Hematopoietic multipotent progenitor cell (in vitro differentiated cells): Measurements from ENCODE around the gene CHD9NB. TPM values are rescaled to one million over a fixed set of nuclear protein-coding genes. Genes with fewer than 3 reads are reported as not detected.
"Not testable (repeated sequence)": the region's sequence is repeated elsewhere in the genome, so short reads cannot be mapped to it uniquely, and the experiment has no call there.

ENCODE experiments used
- DNase-seq, 3 donors: peaks; one replicate each; pipeline ENCODE4 v3.0.0-alpha.2; 2011 to 2015; ENCODE audit warnings: low read depth in 2 of 3, low spot score in 2 of 3
- total RNA-seq: library from RNA; depleted of rRNA; stranded (reverse); fragments of >200 nt; gene quantifications from one replicate; pipeline ENCODE4 v1.2.3, GENCODE V29; 2012

Gene CHD9NB
- total RNA-seq, 1 donor, result not detected

DNA sequence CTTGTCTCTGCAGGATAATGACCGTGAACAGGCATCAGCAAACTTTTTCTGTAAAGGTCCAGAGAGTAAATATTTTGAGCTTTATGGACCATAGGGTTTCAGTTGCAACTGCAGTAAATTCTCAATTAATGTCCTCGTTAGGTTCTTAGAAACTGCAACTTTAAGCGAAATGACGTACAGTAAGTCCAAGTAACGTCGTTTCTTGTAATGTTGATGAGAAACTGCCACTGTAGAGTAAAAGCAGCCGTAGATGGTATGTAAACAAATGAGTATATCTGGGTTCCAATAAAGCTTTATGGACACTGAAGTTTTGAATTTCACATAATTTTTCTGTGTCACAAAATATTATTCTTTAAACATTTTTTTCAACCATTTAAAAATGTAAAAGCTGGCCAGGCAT, 7.0 kb upstream of the CHD9NB start:
- DNase-seq, result no peak

DNA sequence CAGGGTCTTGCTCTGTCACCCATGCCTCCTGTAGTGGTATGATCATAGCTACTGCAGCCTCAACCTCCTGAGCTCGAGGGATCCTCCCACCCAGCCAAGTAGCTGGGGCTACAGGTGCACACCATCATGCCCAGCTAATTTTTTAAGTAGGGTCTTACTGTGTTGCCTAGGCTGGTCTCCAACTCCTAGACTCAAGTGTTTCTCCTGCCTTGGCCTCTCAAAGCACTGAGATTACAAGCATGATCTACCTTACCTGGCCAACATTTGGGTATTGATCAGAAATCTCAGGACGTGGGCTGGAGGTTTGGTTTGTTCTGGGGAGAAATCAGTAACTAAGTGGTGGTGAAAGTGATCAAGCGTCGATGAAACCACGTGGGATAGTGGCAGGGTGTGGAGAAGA, 6.2 kb upstream of the CHD9NB start:
- no peak for DNase-seq

DNA sequence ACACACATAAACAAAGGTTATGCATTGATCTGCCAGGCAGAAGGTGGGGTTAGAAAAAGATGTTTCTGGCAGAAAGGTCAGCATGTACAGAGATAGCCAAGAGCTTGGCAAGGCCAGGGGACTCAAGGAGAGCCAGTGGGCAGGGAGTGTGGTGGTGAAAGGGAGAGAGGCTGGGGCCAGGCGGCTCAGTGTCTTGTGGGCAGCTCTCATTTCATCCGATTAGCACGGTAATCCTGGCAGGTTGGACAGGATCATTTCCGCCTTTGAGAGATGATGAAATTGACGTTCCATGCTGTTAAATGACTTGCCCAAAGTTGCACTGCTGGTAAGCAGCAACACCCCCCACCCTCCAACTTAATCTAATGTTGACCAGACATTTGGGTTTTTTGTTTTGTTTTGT, 5.7 kb upstream of the CHD9NB start:
- no peak for DNase-seq

DNA sequence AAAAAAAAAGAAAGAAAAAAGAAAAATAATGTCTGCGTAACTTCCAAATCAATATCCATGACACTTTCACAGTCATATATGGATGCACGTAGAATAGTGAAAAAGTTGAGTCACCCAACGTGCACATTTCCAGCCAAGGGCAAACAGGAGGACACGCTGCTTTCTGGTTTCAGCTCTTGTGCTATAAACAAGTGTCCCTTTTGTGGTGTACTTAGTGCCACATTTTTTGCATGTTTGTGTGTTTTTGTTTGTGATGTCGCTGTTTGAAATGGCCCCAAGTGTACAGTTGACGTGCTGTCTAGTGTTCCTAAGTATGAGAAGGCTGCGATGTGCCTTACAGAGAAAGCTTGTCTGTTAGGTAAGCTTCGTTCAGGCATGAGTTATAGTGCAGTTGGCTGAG, 5.0 kb upstream of the CHD9NB start:
- DNase-seq, result no peak

GRCh38 chr16:53056392-53056881, 3.7 kb upstream of the CHD9NB start:
- no peak for DNase-seq

GRCh38 chr16:53055541-53056391, 3.1 kb upstream of the CHD9NB start:
- peak in 1 of 3 donors; percentile 27 for DNase-seq

- peak; percentile 70 to 83 (median 82) for DNase-seq
These were observed 2.2 kb upstream of the CHD9NB start, which contains the start of gene CHD9 for GRCh38 chr16:53054670-53055485. CHD9 (plus strand) TSS chr16:53054991; CDS start chr16:53156090, 101,099 bp downstream.

GRCh38 chr16:53053967-53054669, 1.4 kb upstream of the CHD9NB start:
- peak in 2 of 3 donors; percentile 44 to 62 for DNase-seq

GRCh38 chr16:53051255-53051654, 1.4 kb downstream of the CHD9NB start:
- DNase-seq, result not testable (repeated sequence)

DNA sequence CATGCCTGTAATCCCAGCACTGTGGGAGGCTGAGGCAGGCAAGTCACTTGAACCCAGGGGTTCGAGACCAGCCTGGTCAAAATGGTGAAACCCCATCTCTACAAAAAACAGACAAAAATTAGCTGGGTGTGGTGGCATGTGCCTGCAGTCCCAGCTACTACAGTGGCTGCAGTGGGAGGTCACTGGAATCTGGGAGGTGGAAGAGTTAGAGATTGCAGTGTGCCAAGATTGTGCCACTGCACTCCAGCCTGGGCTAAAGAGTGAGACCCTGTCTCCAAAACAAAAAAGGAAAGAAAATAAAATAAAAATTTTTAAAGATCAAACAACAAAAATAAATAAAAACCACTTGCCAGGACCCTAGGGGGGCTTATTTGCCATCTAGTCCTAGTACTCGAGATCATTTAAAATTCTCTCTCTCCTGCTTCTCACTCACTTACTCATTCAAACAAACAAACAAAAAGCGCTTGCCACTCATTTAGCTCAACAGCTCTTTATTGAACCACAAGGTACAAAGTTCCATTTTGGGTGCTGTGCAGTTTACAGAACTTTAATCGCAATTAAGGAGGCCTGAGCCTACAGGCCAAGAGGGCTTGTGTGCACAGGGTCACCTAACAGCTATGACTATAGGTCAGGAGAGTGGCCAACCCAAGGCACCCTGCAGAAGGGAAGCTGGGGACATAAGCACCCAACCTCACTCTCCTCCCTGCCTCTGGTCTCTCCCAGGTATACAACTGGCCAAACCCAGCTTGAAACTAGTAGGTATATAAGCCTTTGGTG, 4.4 kb downstream of the CHD9NB start:
- no peak for DNase-seq

DNA sequence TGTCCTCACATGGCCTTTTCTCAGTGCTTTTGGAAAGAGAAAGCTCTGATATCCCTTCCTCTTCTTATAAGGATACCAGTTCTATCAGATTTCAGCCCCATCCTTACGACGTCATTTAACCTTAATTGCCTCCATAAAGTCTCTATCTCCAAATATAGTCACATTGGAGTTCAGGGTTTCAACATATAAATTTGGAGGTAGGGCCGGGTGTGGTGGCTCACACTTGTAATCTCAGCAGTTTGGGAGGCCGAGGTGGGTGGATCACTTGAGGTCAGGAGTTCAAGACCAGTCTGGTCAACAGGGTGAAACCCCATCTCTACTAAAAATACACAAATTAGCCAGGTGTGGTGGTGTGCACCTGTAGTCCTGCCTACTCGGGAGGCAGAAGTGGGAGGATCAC, 5.2 kb downstream of the CHD9NB start:
- DNase-seq, result not testable (repeated sequence)

- DNase-seq, result no peak
These were observed 7.1 kb downstream of the CHD9NB start for GRCh38 chr16:53045341-53046220.

- DNase-seq, result no peak
These were observed 8.6 kb downstream of the CHD9NB start for GRCh38 chr16:53043986-53044601.

GRCh38 chr16:53043428-53043831, 9.3 kb downstream of the CHD9NB start:
- DNase-seq, result no peak

GRCh38 chr16:53042235-53042701, 10.4 kb downstream of the CHD9NB start:
- DNase-seq, result no peak

- peak in 1 of 3 donors; percentile 24 for DNase-seq
These were observed 11.2 kb downstream of the CHD9NB start for GRCh38 chr16:53041320-53042051.

DNA sequence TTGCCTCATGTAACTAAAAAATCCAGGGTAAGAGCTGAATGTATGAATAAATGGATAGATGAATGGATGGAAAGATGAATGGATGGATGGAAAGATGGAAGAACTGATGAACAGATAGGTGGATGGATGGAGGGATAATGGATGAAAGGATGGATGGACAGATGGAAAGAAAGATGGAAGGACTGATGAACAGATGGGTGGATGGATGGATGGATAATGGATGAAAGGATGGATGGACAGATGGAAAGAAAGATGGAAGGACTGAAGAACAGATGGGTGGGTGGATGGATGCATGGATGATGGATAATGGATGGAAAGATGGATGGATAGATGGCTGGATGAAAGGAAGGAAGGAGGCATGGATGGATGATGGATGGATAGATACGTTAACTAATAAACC, 11.9 kb downstream of the CHD9NB start:
- no peak for DNase-seq

DNA sequence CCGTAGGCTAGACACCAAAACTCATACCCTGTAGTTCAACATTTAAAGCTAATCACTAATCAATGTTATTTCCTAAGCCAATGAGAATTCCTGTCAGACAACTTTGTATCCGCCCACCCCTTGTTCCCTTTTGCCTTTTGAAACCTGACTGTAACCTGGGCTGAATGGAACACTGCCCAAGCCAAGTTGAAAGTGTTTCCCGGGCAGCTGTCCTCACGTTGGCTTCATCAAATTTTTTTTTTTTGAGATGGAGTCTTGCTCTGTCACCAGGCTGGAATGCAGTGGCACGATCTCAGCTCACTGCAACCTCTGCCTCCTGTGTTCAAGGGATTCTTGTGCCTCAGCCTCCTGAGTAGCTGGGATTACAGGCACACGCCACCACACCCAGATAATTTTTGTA, 16.0 kb downstream of the CHD9NB start:
- DNase-seq, result not testable (repeated sequence)
